ENCODE data around the gene PRELID1.

DNA sequence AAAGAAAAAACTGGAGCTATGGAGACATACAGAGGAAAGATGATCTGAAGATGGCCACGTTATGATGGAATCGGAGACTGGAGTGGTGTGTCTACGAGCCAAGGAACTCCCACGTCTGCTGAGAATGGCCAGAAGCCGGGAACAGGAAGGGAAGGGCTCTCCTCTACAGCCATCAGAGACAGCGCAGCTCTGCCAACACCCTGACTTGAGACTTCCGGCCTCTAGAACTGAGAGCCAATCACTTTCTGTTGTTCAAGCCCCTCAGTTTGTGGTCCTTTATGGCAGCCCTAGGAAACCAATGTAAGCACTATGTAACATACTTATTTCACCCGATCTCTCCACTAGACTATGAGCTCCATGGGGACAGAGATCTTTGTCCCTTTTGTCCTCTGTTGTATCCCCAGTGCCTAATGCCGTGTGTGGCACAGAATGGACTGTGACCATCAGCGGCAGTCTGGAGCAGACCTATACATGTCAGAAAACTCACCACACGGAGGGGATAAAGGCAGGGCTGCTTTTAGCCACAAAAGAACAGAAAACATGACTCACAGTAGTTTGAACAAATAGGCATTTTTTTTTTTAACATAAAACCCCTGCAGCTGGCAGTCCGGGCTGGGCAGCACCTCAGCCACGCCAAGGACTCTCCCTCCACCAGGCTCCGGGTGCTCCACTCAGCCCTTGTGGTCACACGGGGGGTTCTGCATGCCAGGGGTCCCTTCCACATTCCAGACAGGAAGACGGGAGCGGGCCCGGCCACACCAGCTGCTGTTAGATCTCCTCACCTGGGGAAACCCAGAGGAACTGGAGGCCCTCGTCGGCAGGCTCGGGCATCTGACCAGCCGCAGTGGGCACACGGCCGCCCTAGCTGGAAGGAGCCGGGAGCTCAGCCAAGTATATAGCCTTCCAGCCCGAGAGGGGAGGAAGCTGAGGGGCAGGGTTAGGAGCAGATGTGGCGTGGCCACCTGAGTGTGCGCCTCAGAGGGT lies 24.2 kb downstream of the PRELID1 start:
- TF ChIP-seq CTCF (IDR thresholded peaks at IDR 0.05), result no peak
- TF ChIP-seq POLR2A (IDR thresholded peaks at IDR 0.05), result no peak
